GM19035 (cell line): Measurements from ENCODE around the gene HSPA4.
"Not testable (repeated sequence)": the region's sequence is repeated elsewhere in the genome, so short reads cannot be mapped to it uniquely, and the experiment has no call there.

Experiments
- ATAC-seq: cut with Tn5 transposase; IDR thresholded peaks from one replicate; pipeline ENCODE4 v1.9.1; 2021; ENCODE audit not compliant: unreplicated experiment

The HSPA4 gene

DNA sequence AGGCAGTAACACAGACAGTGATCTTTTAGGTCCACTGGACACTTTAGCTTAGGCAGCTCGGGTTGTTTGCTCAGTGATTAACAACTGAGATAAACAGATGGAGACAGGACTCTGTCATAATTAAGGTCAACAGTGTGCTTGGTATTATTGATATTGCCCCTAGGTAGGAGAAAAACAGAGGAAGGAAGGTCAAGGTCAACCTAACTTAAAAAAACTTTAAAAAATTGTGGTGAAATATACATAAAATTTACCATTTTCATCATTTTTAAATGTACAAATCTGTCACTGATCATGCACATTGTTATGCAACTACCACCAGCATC, 2.1 kb upstream of the HSPA4 start:
- no peak for ATAC-seq

DNA sequence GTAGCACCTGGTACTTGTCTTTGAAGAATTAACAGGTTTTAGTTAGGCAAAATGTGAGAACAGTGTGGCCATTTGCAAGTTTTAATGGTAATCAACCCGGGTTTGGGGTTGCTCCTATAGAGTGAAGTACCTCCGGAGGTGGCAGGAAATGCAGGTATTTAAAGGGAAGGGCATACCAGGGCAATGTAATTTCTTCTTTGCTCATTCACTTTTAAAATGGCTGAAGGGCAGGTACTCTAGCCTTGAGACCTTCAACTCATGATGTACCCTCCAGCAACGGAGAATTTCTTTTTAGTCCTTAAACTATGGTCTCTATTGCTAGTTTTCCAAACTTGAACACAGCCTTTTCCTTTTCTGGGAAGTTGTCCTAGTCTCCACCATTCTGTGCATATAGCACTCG, 1.3 kb upstream of the HSPA4 start:
- no peak for ATAC-seq

DNA sequence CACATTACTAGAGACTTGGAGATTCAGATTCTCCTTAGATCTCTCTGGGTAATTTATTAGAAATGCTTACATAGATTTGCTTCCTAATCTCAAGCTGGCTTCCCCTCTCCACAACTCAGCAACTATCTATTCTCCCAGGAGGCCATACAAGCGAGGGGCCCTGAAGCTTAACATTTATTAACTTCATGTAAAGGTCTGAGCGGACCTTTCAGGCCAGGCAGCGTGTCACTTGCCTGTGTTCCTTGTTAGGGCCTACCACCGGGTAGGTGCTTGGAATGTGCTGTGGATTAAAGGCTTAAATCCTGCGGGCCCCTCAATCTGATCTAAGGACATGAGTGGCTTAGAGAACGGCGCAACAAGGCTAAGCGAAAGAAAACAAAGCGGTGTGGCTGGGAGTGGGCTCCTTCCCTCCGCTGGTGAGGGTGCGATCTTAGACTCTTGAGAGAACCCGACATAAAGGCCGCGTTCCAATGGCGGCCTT, 712 bp upstream of the HSPA4 start:
- no peak for ATAC-seq

DNA sequence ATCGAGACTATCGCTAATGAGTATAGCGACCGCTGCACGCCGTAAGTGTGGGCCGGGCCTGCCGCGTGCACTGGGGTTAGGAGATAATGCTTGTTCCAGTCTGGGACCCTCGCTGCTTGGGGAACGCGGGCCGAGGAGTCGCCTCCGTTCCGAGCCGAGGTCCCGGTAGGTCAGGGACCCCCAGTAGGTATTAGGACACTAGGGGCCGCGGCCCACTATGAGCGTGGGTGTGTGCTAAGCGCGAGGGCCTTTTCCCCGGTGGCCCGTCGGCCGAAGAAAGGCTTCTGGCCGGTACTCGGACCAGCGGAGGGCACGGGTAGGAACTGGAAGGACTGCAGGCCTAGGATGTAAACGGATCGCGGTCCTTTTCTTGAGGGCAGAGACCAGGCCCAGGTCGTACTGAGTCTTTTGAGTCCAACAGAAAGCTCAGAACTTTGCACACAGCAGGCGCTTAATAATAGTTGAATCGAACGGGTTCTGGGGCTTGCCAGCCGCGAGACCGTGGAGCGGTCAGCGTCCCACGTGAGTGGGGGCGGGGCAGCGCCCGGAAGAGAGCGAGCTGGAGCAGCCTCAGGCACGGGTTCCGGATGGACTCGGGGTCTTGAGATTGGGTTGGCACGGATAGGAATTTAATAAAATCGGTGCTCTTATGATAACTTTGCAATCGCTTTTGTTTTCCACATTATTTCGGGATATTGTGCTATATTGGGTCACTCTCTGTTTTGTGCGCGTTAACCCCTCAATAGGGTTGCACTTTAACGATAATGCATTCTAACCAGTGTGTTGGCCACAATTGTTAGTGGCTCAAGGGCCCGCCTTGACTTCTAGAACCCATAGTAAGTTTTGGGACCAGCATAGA, 733 bp downstream of the HSPA4 start:
- ATAC-seq, result peak; percentile 34

DNA sequence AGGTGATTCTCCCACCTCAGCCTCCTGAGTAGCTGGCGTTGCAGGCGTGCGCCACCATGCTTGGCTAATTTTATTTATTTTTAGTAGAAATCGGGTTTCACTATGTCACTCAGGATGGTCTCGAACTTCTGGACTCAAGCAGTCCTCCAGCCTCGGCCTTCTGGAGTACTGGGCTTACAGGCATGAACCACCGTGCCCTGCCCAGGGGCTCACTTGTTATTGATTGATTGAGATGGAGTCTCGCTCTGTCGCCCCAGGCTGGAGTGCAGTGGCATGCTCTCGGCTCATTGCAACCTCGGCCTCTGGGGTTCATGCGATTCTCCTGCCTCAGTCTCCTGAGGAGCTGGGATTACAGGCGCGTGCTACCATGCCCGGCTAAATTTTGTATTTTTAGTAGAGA, 1.6 kb downstream of the HSPA4 start:
- ATAC-seq, result no peak

DNA sequence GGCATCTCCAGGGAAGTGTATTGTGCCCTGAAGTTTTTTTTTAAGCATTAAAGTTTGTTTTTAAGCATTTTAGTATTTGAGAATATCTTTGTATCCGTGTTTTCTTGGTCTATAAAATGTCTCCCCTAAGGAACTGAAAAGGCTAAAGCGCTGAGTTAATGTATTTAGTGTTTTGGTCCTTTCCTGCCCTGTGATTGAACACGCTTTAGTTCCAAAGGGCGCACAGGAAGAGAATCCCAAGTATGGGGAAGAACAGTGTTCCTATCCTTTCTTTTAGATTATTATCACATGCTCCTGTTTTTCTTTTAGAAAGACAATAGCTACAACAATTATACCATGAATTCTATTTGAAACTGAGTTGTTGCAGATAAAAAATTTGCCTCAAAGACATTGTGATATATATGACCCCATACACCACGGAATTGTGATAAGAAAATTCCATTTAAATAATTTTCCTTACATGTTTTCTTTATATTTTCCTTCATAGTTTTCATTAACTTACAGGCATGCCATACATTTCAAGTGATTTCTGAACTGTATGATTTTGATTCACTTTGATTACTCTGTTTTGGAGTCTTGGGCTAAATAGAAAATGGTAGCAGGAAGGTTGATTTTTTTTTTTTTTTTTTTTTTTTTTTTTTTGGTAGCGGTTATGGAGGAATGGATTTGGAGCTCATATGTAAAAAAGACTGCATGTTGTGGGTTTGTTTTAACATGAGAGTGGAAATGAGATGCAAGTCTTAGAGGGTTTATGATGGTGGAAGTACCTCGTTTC, 3.1 kb downstream of the HSPA4 start:
- no peak for ATAC-seq

DNA sequence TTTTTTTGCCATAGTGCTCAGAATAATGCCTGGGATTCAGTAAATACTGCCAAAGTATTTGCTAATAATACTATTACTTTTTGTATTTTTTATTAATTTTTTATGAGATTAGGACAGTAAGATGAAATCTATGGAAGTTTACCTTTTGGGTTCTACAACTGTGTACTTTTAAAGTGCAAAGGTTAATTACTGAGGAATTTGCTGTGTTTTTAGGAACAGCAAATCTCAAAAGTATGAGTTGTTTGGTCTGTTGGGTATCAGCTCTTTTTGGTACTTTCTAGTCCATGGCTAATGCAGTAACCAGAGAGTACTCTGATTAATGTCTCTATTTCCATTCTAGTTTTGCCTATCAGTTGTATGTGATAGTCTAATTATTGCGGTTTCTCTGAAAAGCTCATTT, 5.1 kb downstream of the HSPA4 start:
- no peak for ATAC-seq

DNA sequence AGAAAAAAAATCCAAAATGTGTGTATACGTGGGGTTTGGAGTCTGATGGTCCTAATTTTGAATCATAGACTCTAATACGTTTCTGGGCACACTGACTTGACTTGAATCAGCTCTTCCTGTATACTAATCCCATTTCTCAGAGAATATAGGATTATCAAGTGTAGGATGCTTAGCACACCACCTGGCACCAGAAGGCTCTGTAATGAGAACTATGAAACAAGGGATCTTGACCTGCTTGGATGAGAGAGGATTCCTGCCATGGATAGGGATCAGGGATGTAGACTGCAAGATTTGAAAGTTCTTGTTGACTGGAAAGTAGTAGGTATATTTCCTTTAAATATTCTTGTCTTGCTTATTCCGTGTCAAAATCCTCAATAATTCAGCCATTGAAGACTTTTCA, 7.8 kb downstream of the HSPA4 start:
- ATAC-seq, result no peak

DNA sequence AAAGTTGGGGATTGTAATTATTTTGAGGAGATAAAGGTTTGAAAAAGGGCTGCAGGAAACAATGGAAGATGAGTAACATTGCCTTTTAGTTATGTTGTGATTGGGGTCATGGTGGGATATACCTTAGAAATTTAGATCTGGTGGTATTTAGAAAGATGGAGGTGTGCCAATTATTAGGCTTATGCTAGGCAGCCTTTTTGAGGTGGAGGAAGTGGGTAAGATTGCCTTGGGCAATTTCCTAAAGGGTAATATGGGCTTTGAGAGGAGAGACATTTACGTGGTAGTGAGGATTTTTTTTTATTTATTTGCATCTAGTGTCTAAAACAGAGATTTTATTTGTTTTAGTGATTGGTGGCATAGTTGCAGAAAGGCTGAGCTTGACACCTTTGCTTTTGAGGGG, 10.5 kb downstream of the HSPA4 start:
- no peak for ATAC-seq

DNA sequence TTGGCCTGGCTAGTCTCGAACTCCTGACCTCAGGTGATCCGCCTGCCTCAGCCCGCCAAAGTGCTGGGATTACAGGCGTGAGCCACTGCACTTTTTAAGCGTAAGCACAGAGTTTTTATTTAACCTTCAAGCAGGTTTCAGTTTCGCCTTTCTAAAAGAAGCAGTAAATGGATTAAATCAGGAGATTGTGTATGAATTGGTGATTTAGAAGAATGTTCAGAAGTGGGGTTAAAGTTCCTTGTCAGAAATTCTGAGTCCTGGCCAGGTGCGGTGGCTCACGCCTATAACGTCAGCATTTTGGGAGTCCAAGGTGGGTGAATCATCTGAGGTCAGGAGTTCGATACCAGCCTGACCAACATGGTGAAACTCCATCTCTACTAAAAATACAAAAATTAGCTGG, 12.2 kb downstream of the HSPA4 start:
- no peak for ATAC-seq

DNA sequence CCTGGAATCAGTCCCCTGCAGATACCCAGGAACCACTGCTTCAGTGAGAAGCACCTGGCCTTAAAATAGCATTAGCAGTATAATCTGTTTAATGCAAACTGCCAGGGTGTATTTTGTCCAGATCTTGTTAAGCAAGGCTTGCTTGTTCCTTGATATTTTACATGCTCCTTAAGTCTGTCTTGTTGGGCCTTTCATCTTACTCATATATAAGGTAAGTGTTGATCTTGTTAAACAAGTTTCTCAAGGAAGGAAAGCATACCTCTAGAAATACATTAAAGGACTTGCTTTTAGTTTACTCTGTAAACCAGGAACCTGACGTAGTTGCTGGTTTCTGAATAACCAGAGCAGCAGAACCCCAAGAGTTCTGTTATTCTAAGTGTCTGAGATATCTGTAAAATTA, 13.7 kb downstream of the HSPA4 start:
- ATAC-seq, result no peak

DNA sequence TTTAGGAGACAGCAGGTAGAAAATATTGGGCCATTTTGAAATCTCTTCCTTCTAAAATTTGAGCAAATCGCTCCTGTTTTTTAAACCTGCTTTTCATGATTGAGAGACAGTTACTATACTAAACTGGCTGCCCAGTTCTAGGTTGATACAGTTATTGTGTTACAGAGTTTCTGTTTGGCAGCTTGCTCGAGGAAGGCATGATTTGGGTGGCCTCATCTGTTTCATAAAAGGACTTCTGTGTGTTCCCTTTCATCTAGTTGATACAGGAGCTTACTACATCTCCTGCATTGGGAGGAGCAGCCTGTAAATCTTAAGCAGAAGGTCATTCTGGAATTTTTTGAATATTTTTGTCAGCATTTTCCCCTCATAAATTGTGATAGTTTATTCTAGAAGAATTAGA, 14.2 kb downstream of the HSPA4 start:
- no peak for ATAC-seq

DNA sequence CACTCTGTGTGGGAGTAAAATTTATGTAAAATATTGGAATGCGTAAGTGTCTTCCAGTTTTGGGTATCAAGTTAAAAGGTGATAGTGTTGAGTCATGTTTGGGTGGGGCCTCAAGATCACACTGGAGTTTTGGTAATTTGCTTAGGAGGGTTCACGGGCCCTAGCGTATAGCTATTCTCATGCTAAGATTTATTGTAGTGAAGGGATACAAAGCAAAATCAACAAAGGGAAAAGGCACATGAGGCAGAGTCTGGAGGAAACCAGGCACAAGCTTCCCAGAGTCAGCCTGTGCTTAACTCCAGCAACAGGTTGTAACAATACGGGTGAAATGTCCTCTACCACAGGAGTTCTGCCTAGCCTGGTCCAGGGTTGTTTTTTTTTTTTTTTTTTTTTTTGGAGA, 20.2 kb downstream of the HSPA4 start:
- no peak for ATAC-seq

DNA sequence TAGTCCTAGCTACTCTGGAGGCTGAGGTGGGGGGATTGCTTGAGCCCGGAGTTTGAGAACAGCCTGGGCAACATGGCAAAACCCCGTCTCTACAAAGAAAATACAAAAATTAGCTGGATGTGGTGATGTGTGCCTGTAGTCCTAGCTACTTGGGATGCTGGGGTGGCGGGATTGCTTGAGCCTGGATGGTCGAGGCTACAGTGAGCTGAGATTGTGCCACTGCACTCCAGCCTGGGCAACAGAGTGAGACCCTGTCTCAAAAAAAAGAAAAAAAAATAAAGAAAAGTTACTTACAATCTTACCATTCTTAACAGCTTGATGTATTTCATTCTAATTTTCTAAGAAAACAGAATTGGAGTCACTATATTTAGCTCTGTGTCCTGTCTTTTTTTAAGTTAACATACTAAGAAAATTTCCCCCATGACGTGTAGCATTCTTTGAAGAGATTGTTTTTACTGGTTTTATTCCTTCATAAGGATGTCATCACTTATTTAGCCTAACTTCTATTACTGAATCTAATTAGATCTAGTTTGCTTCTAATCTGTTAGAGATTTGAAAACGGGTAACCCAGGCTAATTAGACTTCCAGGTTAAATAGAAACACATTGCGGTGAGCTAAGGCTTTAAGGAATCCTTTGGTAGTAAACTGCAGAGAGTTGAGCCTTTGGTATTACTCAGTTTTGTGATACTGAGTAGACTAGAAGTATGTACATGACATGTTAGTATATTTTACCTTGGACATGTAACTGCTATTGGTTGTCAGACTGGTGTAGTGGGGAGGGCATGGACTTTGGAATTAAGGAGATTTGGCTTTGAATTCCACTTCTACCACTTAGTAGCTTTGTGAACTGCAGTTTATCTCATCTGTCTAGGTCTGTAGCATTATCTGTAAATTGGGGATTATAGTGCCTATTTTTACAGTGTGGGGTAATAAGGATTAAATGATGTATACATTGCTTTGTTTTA, 24.0 kb downstream of the HSPA4 start:
- no peak for ATAC-seq

DNA sequence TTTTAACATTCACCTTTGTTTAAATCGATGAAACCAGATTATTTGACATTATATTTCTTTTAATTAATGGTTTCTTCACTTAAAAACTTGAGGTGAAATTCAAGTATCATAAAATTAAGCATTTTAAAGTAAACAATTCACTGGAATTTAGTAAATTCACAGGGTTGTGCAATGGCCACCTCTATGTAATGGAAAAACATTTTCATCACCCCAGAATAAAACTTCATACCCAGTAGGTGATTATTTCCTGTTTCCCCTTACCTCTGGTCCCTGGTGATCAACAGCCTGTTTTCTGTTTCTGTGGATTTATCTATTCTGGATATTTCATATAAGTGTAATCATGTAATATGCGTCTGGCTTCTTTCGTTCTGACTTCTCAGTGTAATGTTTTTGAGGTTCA, 27.2 kb downstream of the HSPA4 start:
- ATAC-seq, result no peak

DNA sequence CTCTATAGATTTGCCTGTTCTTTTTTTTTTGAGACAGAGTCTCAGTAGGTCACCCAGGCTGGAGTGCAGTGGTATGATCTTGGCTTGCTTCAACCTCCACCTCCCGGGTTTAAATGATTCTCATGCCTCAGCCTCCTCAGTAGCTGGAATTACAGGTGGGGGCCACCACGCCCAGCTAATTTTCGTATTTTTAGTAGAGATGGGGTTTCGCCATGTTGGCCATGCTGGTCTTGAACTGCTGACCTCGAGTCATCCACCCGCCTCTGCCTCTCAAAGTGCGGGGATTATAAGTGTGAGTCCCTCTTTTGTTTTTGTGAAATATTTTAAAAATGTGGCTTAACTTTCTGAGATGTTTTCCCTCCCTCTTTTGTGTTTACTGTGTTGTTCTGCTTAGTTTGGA, 29.2 kb downstream of the HSPA4 start:
- ATAC-seq, result no peak

DNA sequence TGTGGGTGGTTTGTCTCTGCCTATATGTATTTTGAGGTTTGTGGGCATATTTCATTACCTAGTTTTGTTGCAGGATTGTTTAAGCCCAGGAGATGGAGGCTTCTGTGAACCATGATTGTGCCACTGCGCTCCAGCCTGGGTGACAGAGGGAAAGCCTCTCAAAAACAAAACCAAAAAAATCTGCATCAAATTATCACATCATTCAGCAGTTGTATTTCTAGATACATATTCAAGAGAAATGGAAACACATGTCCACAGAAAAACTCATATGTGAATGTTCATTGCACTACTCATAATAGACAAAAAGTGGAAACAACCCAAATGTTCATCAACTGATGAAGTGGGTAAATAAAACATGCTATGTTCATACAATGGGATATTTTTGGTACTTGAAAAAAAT, 29.9 kb downstream of the HSPA4 start:
- ATAC-seq, result no peak

DNA sequence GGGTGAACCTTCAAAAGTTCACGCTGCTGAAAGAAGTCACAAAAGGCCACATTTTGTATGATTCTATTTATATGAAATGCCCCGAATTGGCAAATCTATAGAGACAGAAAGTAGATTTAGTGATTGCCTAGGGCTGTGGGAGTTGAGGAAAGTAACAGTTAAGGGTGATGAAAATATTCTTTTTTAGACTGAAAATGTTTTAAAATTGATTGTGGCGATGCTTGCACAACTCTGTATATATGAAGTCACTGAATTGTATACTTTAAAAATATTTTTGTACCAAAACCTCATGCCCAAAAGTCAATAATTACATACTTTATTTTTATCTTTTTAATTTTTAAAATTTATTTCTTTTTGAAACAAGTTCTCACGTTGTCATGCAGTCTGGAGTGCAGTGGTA, 30.3 kb downstream of the HSPA4 start:
- ATAC-seq, result no peak

DNA sequence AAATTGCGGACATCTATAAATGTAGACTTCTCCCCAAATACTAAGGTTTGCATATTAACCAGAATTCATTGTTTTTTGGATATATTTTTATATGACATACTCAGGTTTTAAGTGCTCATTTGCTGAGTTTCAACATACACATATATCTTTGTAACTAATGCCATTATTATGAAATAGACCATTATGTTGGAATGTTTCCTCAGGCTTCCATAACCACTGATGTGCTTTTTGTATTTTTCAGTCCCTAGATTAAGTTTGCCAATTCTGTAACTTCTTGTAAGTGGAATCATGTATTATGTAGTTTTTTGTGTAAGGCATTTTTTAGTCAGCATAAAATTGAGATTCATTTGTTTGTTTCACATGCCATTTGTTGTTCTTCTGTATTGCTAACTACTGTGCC, 32.1 kb downstream of the HSPA4 start:
- ATAC-seq, result no peak

DNA sequence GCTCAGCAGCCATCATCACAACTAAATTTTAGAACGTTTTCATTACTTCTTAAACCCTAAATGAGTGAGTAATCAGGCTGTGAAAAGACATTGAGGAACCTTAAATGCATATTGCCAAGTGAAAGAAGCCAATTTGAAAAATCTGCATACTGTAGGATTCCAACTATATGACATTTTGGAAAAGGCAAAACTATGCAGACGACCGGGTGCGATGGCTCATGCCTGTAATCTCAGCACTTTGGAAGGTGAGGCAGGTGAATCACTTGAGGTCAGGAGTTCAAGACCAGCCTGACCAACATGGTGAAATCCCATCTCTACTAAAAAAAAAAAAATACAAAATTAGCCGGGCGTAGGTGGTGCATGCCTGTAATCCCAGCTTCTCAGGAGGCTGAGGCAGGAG, 33.4 kb downstream of the HSPA4 start:
- ATAC-seq, result not testable (repeated sequence)

DNA sequence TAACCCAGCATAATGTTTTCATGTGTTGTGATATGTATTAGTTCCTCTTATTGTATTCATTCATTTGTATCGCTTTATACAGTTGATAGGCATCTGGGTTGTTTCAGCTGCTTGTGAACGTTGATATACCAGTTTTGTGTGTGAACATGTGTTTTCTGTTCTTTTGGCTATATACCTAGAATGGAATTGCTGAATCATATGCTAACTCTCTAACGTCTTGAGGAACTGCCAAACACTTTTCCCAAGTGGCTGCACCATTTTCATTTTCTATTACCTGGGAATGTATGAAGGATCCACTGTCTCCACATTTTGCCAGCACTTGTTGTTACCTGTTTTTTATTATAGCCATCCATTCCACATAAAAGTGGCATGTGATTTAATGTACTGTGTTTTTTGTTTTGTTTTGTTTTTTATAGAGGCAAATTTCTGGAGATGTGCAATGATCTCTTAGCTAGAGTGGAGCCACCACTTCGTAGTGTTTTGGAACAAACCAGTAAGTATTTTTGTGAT, 34.6 kb downstream of the HSPA4 start:
- ATAC-seq, result no peak
